HPDE6-E6E7 (cell line): ENCODE results near the gene ERBB4.
A peak's percentile ranks its signal among the peaks of the same experiment; 100 is the strongest.

Experiments used
- DNase-seq: peaks from one replicate; pipeline ENCODE4 v3.0.0; 2011; ENCODE audit warnings: missing footprints; ENCODE audit errors: extremely low spot score

Gene ERBB4

DNA sequence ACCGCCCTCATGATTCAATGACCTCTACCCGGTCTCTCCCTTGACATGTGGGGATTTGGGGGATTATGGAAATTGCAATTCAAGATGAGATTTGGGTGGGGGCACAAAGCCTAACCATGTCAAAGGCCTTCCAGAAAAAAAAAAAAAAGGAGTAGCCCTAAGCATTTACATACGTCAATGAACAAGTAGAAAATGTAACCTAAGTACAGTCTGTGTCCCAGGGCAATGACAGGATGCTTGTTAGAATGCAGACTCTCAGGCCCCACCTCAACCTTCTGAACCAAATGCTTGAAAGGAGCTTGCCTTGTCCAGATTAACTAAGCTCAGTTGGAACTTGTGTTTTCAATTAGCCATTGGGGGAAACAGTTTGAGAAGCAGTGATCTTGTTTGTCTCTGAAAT, 1180.1 kb downstream of the ERBB4 start:
- no peak for DNase-seq

DNA sequence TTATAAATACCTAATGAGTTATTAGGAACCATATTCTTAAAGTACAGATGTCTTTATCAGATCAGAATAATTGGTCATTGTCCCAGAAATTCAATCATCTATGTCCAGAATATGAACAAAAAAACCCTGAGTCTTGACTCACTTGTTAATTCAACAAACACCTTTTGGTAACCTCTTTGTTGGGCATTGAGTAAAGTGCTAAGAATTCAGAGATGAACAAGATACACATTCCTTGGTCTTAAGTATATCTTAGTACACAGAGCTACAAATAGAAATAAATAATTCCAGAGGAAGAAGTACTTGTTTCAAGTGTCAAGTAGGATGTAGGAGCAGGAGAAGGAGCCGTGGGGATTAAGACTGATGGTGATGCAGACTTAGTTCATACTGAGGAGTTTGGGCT, 1184.1 kb downstream of the ERBB4 start:
- no peak for DNase-seq

- DNase-seq, result no peak
Observed at GRCh38 chr2:211351987-211352386, 1186.6 kb downstream of the ERBB4 start.

DNA sequence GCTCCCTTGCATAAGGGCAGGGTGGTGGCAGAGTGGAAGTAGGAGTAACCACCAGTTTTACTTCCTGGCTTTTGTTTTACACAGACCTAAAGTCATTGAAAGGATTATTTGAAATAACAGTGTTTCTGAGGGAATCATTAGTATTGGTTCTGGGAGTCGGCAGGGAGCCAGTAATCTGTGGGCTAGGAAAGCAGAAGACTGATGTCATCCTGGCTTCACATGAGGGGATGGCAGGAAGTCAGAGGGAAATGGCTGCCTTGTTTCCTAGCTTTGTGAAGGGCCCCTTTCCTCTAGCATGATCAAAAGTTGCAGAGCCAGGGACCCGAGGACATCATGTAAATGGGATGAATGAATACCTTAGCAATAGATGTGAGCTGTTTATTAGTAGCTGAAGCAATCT, 1189.6 kb downstream of the ERBB4 start:
- DNase-seq, result no peak

DNA sequence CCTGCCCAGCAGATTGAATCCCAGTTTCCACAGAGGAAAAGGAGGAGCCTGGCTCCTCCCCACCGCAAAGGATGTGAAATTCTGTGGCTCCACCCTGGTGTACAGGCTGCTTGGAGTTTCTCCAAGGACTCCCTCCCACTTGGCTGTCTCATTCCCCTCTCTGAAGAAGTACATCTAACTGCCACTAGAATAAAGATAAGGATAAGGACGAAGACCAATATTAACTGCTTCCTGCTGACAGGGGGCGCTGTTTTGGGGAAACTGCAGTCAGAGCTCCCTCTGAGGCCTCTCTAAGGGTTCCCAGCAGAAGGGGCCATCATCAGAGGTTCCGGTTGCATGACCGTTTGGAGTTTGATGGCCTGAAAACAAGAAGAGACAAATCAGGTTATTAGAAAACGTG, 1191.3 kb downstream of the ERBB4 start:
- no peak for DNase-seq

DNA sequence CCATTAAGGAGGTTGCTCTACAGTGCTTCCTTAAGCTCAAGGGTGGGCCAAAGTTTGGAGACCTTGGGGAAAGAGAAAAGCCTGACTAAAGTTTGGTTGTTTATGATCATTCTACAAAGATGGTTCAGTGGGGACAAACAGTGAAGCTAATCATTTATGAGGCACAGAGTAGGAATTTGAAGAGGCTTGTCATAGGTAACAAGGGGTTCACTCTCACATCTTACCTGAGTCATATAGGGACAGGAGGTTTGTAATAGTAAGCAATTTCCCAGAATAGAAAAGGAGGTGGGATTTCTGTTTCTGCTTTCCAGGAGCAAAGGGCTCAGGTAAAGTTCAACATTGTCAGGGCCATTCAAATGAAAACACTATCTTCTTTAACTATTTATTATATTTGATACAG, 1194.3 kb downstream of the ERBB4 start:
- no peak for DNase-seq

DNA sequence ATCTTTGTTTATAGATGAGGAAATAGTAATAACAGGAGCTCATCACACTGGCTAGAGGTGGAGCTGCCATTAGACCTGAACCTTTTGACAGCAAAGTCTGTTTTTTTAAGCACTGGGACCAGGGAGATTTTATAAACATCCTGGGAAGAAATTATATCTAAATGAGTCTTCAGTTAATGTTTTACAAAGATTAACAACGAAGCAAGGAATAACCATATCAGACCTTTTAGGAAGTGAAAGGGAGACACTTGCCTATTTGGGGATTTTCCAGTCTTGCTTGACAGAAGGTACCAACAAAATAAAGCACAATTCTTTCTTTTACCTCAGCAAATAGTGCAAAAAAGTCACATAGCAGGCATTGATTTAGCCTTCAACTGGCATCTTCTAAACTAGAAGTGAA, 1205.2 kb downstream of the ERBB4 start:
- no peak for DNase-seq

GRCh38 chr2:211331736-211332135, 1206.9 kb downstream of the ERBB4 start:
- DNase-seq, result no peak

DNA sequence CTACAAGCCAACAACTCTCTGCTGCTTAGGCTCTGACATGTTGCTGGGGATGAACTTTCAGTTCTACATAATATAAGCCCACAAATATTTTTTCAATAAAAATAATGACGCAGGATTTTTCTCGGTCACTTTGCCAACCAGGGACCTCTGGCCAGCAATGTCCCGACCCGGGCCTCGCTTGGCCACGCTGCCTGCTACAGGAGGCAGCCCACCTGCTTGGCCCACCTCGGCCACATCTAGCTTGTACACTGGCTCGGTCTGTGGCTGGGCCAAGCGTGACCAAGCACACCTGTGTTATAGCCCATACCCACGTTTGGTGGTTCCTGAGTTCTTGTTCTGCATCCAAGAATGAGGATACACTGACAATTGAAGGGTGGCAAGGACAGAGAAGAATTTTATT, 1208.7 kb downstream of the ERBB4 start:
- no peak for DNase-seq

DNA sequence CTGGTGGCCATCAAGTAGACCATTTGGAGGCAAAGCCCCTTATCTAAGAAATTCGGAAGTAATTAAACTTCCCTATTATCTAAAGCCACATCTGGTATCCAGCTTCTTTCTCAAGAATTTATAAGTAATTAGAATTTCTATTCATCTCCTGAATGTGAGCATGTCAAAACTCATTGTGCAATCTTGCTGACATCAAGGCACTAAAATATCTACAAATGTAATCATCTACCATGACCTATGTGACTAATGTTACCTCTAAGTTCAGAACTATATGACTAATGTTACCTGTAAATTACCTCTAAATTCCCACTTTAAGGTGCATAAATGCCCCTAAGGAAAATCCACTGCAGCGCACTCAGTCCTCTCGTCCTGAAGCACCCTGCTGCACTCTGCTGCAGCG, 1209.2 kb downstream of the ERBB4 start:
- DNase-seq, result peak; percentile 66

- DNase-seq, result no peak
Observed at GRCh38 chr2:211328126-211328525, 1210.5 kb downstream of the ERBB4 start.
